CD14-positive monocyte (primary cell): ENCODE measurements around the gene VAV2. TPM values are rescaled to one million over a fixed set of nuclear protein-coding genes. Genes with fewer than 3 reads are reported as not detected.

Source experiments
- DNase-seq, 3 donors: peaks; one replicate each; pipeline ENCODE4 v3.0.0-alpha.2; 2011 to 2022
- H2AFZ ChIP-seq: 2 replicates; pipeline ENCODE4 v1.6.0; 2012; ENCODE audit warnings: mild to moderate bottlenecking, low read depth, low read length, inconsistent platforms; ENCODE audit not compliant: insufficient read depth, poor library complexity, severe bottlenecking
- H3K27ac ChIP-seq, 2 donors: 1 replicate in 1 of 2; 2 replicates in 1 of 2; pipeline ENCODE4 v1.5.1; 2012 to 2013; ENCODE audit warnings: low read length in 2 of 2, control low read depth in 1 of 2, inconsistent platforms in 1 of 2, low read depth in 1 of 2, mild to moderate bottlenecking in 1 of 2
- H3K27me3 ChIP-seq, 2 donors: one replicate each; pipeline versions ENCODE4 v1.6.0 to v1.6.1; 2011 to 2013; ENCODE audit warnings: low read length in 2 of 2; ENCODE audit not compliant: control insufficient read depth in 2 of 2, insufficient read depth in 2 of 2
- H3K36me3 ChIP-seq, 2 donors: replicated peaks in 1 of 2; 1 replicate in 1 of 2; 2 replicates in 1 of 2; pipeline versions ENCODE4 v1.5.1 to v1.6.1; 2012 to 2013; ENCODE audit warnings: low read length in 2 of 2, control low read depth in 1 of 2, inconsistent platforms in 1 of 2, mild to moderate bottlenecking in 1 of 2; ENCODE audit not compliant: insufficient read depth in 2 of 2, control insufficient read depth in 1 of 2
- H3K4me1 ChIP-seq, 2 donors: 1 replicate in 1 of 2; 2 replicates in 1 of 2; pipeline versions ENCODE4 v1.5.1 to v1.6.1; 2012 to 2013; ENCODE audit warnings: low read length in 2 of 2, control low read depth in 1 of 2, inconsistent platforms in 1 of 2, mild to moderate bottlenecking in 1 of 2, moderate library complexity in 1 of 2; ENCODE audit not compliant: insufficient read depth in 2 of 2, control insufficient read depth in 1 of 2
- H3K4me2 ChIP-seq: replicated peaks from 2 replicates; pipeline ENCODE3; 2012; ENCODE audit warnings: low read length, moderate library complexity, mild to moderate bottlenecking; ENCODE audit not compliant: poor library complexity, severe bottlenecking; ENCODE audit errors: extremely low read depth
- H3K4me3 ChIP-seq, 3 experiments: fragments of 200-600 bp in 1 of 3; sonication (generic) in 1 of 3; replicated peaks in 1 of 3; 1 replicate in 2 of 3; 2 replicates in 1 of 3; pipeline ENCODE4 v1.5.1; 2011 to 2013; ENCODE audit warnings: low read length in 3 of 3, mild to moderate bottlenecking in 3 of 3, control low read depth in 2 of 3, low read depth in 2 of 3, inconsistent platforms in 1 of 3, moderate library complexity in 1 of 3
- H3K79me2 ChIP-seq: 2 replicates; pipeline ENCODE4 v1.6.0; 2012; ENCODE audit warnings: mild to moderate bottlenecking, control low read depth, inconsistent platforms, low read length, moderate library complexity; ENCODE audit not compliant: insufficient read depth
- H3K9ac ChIP-seq: 2 replicates; pipeline ENCODE4 v1.6.0; 2017; ENCODE audit warnings: low read length, mild to moderate bottlenecking; ENCODE audit not compliant: insufficient read depth, poor library complexity, severe bottlenecking
- H3K9me3 ChIP-seq, 2 donors: replicated peaks in 1 of 2; 1 replicate in 1 of 2; 2 replicates in 1 of 2; pipeline versions ENCODE4 v1.5.1 to v1.6.1; 2012 to 2013; ENCODE audit warnings: low read length in 2 of 2, control low read depth in 1 of 2; ENCODE audit not compliant: control insufficient read depth in 1 of 2, insufficient read depth in 1 of 2
- H4K20me1 ChIP-seq: 2 replicates; pipeline ENCODE4 v1.6.0; 2012; ENCODE audit warnings: mild to moderate bottlenecking, low read length, control low read depth, moderate library complexity; ENCODE audit not compliant: insufficient read depth
- H3K27ac Mint-ChIP-seq, 7 donors: one replicate each; pipeline ENCODE4 v1.8.0; 2020; ENCODE audit warnings: mild to moderate bottlenecking in 7 of 7, mixed read lengths in 7 of 7, moderate library complexity in 6 of 7, inconsistent platforms in 2 of 7
- H3K27me3 Mint-ChIP-seq, 3 donors: one replicate each; pipeline ENCODE4 v1.8.0; 2021 to 2022; ENCODE audit warnings: low read depth in 3 of 3, mild to moderate bottlenecking in 3 of 3, mixed read lengths in 3 of 3, moderate library complexity in 3 of 3, inconsistent platforms in 1 of 3
- H3K36me3 Mint-ChIP-seq, 2 donors: one replicate each; pipeline ENCODE4 v1.8.0; 2020; ENCODE audit warnings: mixed read lengths in 2 of 2, inconsistent platforms in 1 of 2, mild to moderate bottlenecking in 1 of 2
- H3K4me1 Mint-ChIP-seq: one replicate; pipeline ENCODE4 v1.8.0; 2020; ENCODE audit warnings: mild to moderate bottlenecking, mixed read lengths
- H3K4me3 Mint-ChIP-seq, 2 donors: one replicate each; pipeline ENCODE4 v1.8.0; 2020; ENCODE audit warnings: mild to moderate bottlenecking in 2 of 2, mixed read lengths in 2 of 2, moderate library complexity in 1 of 2
- H3K9me3 Mint-ChIP-seq, 7 donors: one replicate each; pipeline ENCODE4 v1.8.0; 2020 to 2022; ENCODE audit warnings: mixed read lengths in 7 of 7, mild to moderate bottlenecking in 6 of 7, moderate library complexity in 6 of 7, inconsistent platforms in 2 of 7
- CTCF ChIP-seq: fragments of 200-600 bp; IDR thresholded peaks from one replicate; pipeline ENCODE4 v1.8.0; 2022; ENCODE audit warnings: antibody characterized with exemption, mild to moderate bottlenecking
- WGBS: methylation state at CpG from one replicate; pipeline ENCODE4 v1.1.5; 2013; ENCODE audit warnings: missing lambda C conversion rate; ENCODE audit not compliant: insufficient coverage; 5-methylcytosine and 5-hydroxymethylcytosine counted together
- intact Hi-C, 2 donors: fragments of 100-400 bp; cut with micrococcal nuclease; formaldehyde crosslinking; loops; one replicate each; pipeline versions ENCODE4 v1.15.0 to v1.15.1; 2023
- polyA plus RNA-seq, 3 donors: library from polyadenylated mRNA; depleted of rRNA in 1 of 3; unstranded in 2 of 3; stranded (reverse) in 1 of 3; fragments of 300-500 nt in 2 of 3; fragments of >200 nt in 1 of 3; fragmentation: Illumina TruSeq in 2 of 3; gene quantifications; 1 replicate in 2 of 3; 2 replicates in 1 of 3; pipeline ENCODE4 v1.2.3, GENCODE V29; 2012 to 2021

VAV2 gene
- polyA plus RNA-seq, 3 donors: 2.3 to 13.6 (median 2.3) TPM

GRCh38 chr9:133768859-133769510, 223.1 kb downstream of the VAV2 start:
- no peaks in the 10 kb centered on the region for H3K79me2 ChIP-seq
- no peaks in the 10 kb centered on the region for H3K4me1 ChIP-seq
- no peak overlapping the region for H3K4me3 Mint-ChIP-seq
- no peak overlapping the region for H3K27ac ChIP-seq
- H4K20me1 ChIP-seq: no peaks in the 10 kb centered on the region
- H2AFZ ChIP-seq: no peak overlapping the region
- WGBS: 92% methylated on average over 10 of the region's 15 CpGs
- H3K4me2 ChIP-seq: no peak overlapping the region
- intact Hi-C loops: no loop called here
- no peaks in the 10 kb centered on the region for H3K4me1 Mint-ChIP-seq
- no peak overlapping the region for H3K9ac ChIP-seq
- peak in 1 of 3 donors; percentile 2 for DNase-seq
- no peak overlapping the region for H3K27ac Mint-ChIP-seq
- H3K36me3 ChIP-seq: peaks cover 51 to 97% of the 10 kb centered on the region in 2 donors
- peaks cover 0 to 5% (median 1%) of the 10 kb centered on the region in 3 donors for H3K27me3 Mint-ChIP-seq
- H3K27me3 ChIP-seq: no peaks in the 10 kb centered on the region
- peaks cover 11 to 23% of the 10 kb centered on the region in 2 donors for H3K9me3 ChIP-seq
- H3K9me3 Mint-ChIP-seq: peaks cover 17 to 24% (median 22%) of the 10 kb centered on the region in 7 donors
- peaks cover 72 to 86% of the 10 kb centered on the region in 2 donors for H3K36me3 Mint-ChIP-seq
- H3K4me3 ChIP-seq: no peak overlapping the region
- no peak for TF ChIP-seq CTCF

- no peak overlapping the region for H3K4me3 ChIP-seq
- H3K4me2 ChIP-seq: no peak overlapping the region
- H4K20me1 ChIP-seq: no peaks in the 10 kb centered on the region
- peaks cover 55 to 97% of the 10 kb centered on the region in 2 donors for H3K36me3 ChIP-seq
- intact Hi-C loops: no loop called here
- TF ChIP-seq CTCF: no peak
- peaks cover 71 to 86% of the 10 kb centered on the region in 2 donors for H3K36me3 Mint-ChIP-seq
- no peak overlapping the region for H3K9ac ChIP-seq
- peaks cover 0 to 5% (median 1%) of the 10 kb centered on the region in 3 donors for H3K27me3 Mint-ChIP-seq
- H3K79me2 ChIP-seq: no peaks in the 10 kb centered on the region
- 99% methylated on average over 17 of the region's 17 CpGs for WGBS
- DNase-seq: no peak
- H3K27ac Mint-ChIP-seq: no peak overlapping the region
- no peak overlapping the region for H3K27ac ChIP-seq
- H3K9me3 Mint-ChIP-seq: peaks cover 15 to 22% (median 20%) of the 10 kb centered on the region in 7 donors
- H2AFZ ChIP-seq: no peak overlapping the region
- H3K4me1 ChIP-seq: no peaks in the 10 kb centered on the region
- no peak overlapping the region for H3K4me3 Mint-ChIP-seq
- no peaks in the 10 kb centered on the region for H3K27me3 ChIP-seq
- no peaks in the 10 kb centered on the region for H3K4me1 Mint-ChIP-seq
- H3K9me3 ChIP-seq: peaks cover 11 to 19% of the 10 kb centered on the region in 2 donors
Measured at GRCh38 chr9:133768371-133768858, 223.7 kb downstream of the VAV2 start.
